ENCODE data around the gene KLK8. TPM values are rescaled to one million over a fixed set of nuclear protein-coding genes. Genes with fewer than 3 reads are reported as not detected.

KLK8 gene
- total and polyA plus RNA-seq, 2 experiments from 2014 or later = 4.9 to 14.6 TPM

DNA sequence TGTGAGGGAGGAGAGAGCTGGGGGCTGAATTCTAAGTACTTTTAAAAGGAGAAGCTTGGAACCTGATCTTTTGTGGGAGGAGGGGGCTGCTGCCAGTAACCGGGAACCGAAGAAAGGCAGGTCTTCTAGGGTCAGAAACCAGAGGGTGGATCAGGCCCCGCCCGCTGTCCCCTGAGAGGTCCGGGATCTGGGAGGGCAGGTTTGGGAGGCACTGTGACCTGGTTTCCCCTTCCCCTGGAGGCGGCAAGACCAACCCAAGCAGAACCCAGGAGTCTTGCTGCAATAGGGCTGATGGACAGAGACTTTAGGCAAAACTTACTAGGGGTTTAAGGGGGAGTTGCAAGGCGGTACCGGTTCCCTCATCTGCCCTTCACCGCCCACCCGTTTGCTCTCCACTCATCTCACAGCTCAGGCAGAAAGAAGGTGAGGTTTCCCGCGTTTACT is 707 bp upstream of the KLK8 start (continued):
- TF ChIP-seq ZNF114 (CRISPR knock-in tag; IDR thresholded peaks at IDR 0.05) (no peak), REST (IDR thresholded peaks at IDR 0.05; ENCODE audit: unreplicated experiment) (no peak)

- TF ChIP-seq NANOG (IDR thresholded peaks at IDR 0.05; ENCODE audit: borderline replicate concordance) = no peak
- peak in 1 of 2 experiments; percentile 40; a peak in 2 of 4 replicates for TF ChIP-seq CTCF (conservative IDR thresholded peaks at IDR 0.05; ENCODE audit: low read depth in 2 of 2)
- TF ChIP-seq POLR2AphosphoS5 (IDR thresholded peaks at IDR 0.05; ENCODE audit: low read depth) = peak; percentile 57
- no peaks in the 10 kb centered on the region for H3K79me2 ChIP-seq (replicated peaks; ENCODE audit: insufficient read depth)
- no peaks in the 10 kb centered on the region for H3K27me3 ChIP-seq (ENCODE audit: insufficient read depth)
- peak overlapping the region; percentile 17; the same call in 1 of the 3 replicates for H3K4me3 Mint-ChIP-seq
- H3K9me3 Mint-ChIP-seq = no peaks in the 10 kb centered on the region; the same call in 1 of the 3 replicates
- H3K4me2 ChIP-seq = peak overlapping the region; percentile 72
- H3K27ac Mint-ChIP-seq = no peak overlapping the region; the same call in 1 of the 2 replicates
- H3K36me3 Mint-ChIP-seq (ENCODE audit: low read depth) = no peaks in the 10 kb centered on the region
- H2AFZ ChIP-seq = peak overlapping the region; percentile 93
- H3K27me3 Mint-ChIP-seq (ENCODE audit: insufficient read depth, low read depth, poor library complexity) = peaks cover 28% of the 10 kb centered on the region
- no peaks in the 10 kb centered on the region for H3K36me3 ChIP-seq (ENCODE audit: insufficient read depth)
- ATAC-seq (peak; percentile 61), DNase-seq (ENCODE audit: low spot score) (peak; percentile 84)
- no peaks in the 10 kb centered on the region for H3K9me2 ChIP-seq (ENCODE audit: insufficient read depth)
- H3F3A ChIP-seq (replicated peaks; ENCODE audit: low read depth) = no peaks in the 10 kb centered on the region
- H3K4me1 Mint-ChIP-seq = peaks cover 19% of the 10 kb centered on the region
- peak overlapping the region; percentile 41 for H3K4me3 ChIP-seq
- H3K4me1 ChIP-seq (ENCODE audit: insufficient read depth) = peaks cover 17% of the 10 kb centered on the region
- H3K27ac ChIP-seq (ENCODE audit: low read depth) = no peak overlapping the region
- H4K20me1 ChIP-seq (replicated peaks; ENCODE audit: insufficient read depth) = no peaks in the 10 kb centered on the region
Measured at GRCh38 chr19:51000981-51001380, 423 bp downstream of the KLK8 start.

GRCh38 chr19:51000426-51000825 is 978 bp downstream of the KLK8 start:
- Histone ChIP-seq H4K20me1 (replicated peaks; ENCODE audit: insufficient read depth) (no peaks in the 10 kb centered on the region), H2AFZ (peak overlapping the region; percentile 93; the same call in 1 of the 2 replicates), H3K79me2 (replicated peaks; ENCODE audit: insufficient read depth) (no peaks in the 10 kb centered on the region), H3K9me2 (ENCODE audit: insufficient read depth) (no peaks in the 10 kb centered on the region), H3K4me1 (ENCODE audit: insufficient read depth) (peaks cover 17% of the 10 kb centered on the region), H3K4me2 (peak overlapping the region; percentile 72; the same call in 1 of the 2 replicates), H3F3A (replicated peaks; ENCODE audit: low read depth) (no peaks in the 10 kb centered on the region), H3K36me3 (ENCODE audit: insufficient read depth) (no peaks in the 10 kb centered on the region), H3K27me3 (ENCODE audit: insufficient read depth) (no peaks in the 10 kb centered on the region), H3K4me3 (peak overlapping the region; percentile 41), H3K27ac (ENCODE audit: low read depth) (no peak overlapping the region)
- 0 out of 3 replicates have a peak overlapping the region, but pooled peaks have one; percentile 17 for H3K4me3 Mint-ChIP-seq
- no peaks in the 10 kb centered on the region; the same call in 1 of the 3 replicates for H3K9me3 Mint-ChIP-seq
- ATAC-seq = no peak
- no peaks in the 10 kb centered on the region for H3K36me3 Mint-ChIP-seq (ENCODE audit: low read depth)
- H3K4me1 Mint-ChIP-seq = peaks cover 19% of the 10 kb centered on the region
- no peak for TF ChIP-seq EZH2 (IDR thresholded peaks at IDR 0.05; ENCODE audit: low read depth, unreplicated experiment)
- TF ChIP-seq, protein P1, sequence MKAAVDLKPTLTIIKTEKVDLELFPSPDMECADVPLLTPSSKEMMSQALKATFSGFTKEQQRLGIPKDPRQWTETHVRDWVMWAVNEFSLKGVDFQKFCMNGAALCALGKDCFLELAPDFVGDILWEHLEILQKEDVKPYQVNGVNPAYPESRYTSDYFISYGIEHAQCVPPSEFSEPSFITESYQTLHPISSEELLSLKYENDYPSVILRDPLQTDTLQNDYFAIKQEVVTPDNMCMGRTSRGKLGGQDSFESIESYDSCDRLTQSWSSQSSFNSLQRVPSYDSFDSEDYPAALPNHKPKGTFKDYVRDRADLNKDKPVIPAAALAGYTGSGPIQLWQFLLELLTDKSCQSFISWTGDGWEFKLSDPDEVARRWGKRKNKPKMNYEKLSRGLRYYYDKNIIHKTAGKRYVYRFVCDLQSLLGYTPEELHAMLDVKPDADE (IDR thresholded peaks at IDR 0.05) = no peak
- TF ChIP-seq REST (IDR thresholded peaks at IDR 0.05; ENCODE audit: unreplicated experiment) = no peak
- no peak for TF ChIP-seq ZNF114 (CRISPR knock-in tag; IDR thresholded peaks at IDR 0.05)
- no peak for TF ChIP-seq EZH2phosphoT487 (IDR thresholded peaks at IDR 0.05; ENCODE audit: unreplicated experiment)
- no peak for DNase-seq (ENCODE audit: low spot score)
- H3K27me3 Mint-ChIP-seq (ENCODE audit: insufficient read depth, low read depth, poor library complexity) = peaks cover 28% of the 10 kb centered on the region
- no peak overlapping the region for H3K27ac Mint-ChIP-seq

All from GM23338 (cell line).